ENCODE results near the gene PLA2G4E.

GRCh38 chr15:41935566-41936020 is 85.2 kb downstream of the PLA2G4E start:
- no peak for TF ChIP-seq EZH2phosphoT487 (IDR thresholded peaks at IDR 0.05; ENCODE audit: unreplicated experiment)
- TF ChIP-seq, protein P1, sequence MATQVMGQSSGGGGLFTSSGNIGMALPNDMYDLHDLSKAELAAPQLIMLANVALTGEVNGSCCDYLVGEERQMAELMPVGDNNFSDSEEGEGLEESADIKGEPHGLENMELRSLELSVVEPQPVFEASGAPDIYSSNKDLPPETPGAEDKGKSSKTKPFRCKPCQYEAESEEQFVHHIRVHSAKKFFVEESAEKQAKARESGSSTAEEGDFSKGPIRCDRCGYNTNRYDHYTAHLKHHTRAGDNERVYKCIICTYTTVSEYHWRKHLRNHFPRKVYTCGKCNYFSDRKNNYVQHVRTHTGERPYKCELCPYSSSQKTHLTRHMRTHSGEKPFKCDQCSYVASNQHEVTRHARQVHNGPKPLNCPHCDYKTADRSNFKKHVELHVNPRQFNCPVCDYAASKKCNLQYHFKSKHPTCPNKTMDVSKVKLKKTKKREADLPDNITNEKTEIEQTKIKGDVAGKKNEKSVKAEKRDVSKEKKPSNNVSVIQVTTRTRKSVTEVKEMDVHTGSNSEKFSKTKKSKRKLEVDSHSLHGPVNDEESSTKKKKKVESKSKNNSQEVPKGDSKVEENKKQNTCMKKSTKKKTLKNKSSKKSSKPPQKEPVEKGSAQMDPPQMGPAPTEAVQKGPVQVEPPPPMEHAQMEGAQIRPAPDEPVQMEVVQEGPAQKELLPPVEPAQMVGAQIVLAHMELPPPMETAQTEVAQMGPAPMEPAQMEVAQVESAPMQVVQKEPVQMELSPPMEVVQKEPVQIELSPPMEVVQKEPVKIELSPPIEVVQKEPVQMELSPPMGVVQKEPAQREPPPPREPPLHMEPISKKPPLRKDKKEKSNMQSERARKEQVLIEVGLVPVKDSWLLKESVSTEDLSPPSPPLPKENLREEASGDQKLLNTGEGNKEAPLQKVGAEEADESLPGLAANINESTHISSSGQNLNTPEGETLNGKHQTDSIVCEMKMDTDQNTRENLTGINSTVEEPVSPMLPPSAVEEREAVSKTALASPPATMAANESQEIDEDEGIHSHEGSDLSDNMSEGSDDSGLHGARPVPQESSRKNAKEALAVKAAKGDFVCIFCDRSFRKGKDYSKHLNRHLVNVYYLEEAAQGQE (IDR thresholded peaks at IDR 0.05; ENCODE audit: unreplicated experiment), result no peak
- no peak for TF ChIP-seq CTCF (conservative IDR thresholded peaks at IDR 0.05; ENCODE audit: low read depth in 2 of 2)
- TF ChIP-seq POLR2AphosphoS5 (IDR thresholded peaks at IDR 0.05; ENCODE audit: low read depth), result no peak
- no peak for TF ChIP-seq CREB1 (CRISPR knock-in tag; IDR thresholded peaks at IDR 0.05; ENCODE audit: low read depth)
- no peak for TF ChIP-seq JUNB (IDR thresholded peaks at IDR 0.05; ENCODE audit: unreplicated experiment)
- TF ChIP-seq EZH2 (IDR thresholded peaks at IDR 0.05; ENCODE audit: low read depth, unreplicated experiment), result no peak
- TF ChIP-seq ETS1 (IDR thresholded peaks at IDR 0.05), result no peak
- TF ChIP-seq STAT1 (IDR thresholded peaks at IDR 0.05; ENCODE audit: unreplicated experiment), result no peak
